Endothelial cell of umbilical vein (primary cell): Measurements from ENCODE around the gene SYNDIG1.

Experiments
- CTCF ChIP-seq, 2 donors: IDR thresholded peaks; 1 replicate in 1 of 2; 2 replicates in 1 of 2; pipeline ENCODE4 v1.5.1; 2011; ENCODE audit warnings: low read length in 2 of 2, mild to moderate bottlenecking in 2 of 2, moderate library complexity in 2 of 2, control low read depth in 1 of 2, inconsistent platforms in 1 of 2, low read depth in 1 of 2; ENCODE audit not compliant: insufficient read depth in 1 of 2; ENCODE audit errors: extremely low read depth in 1 of 2
- EZH2 ChIP-seq: IDR thresholded peaks from 2 replicates; pipeline ENCODE4 v1.6.1; 2012; ENCODE audit warnings: borderline replicate concordance, low read depth, mild to moderate bottlenecking, moderate library complexity, low read length, inconsistent platforms; ENCODE audit not compliant: severe bottlenecking
- FOS ChIP-seq: IDR thresholded peaks from 2 replicates; pipeline ENCODE4 v1.6.1; 2011; ENCODE audit warnings: mild to moderate bottlenecking, low read length, moderate library complexity, borderline replicate concordance; ENCODE audit not compliant: insufficient read depth
- GATA2 ChIP-seq: IDR thresholded peaks from 2 replicates; pipeline ENCODE4 v1.7.0; 2011; ENCODE audit warnings: low read depth, mild to moderate bottlenecking, moderate library complexity, mixed read lengths, low read length; ENCODE audit not compliant: insufficient read length, insufficient read depth
- JUN ChIP-seq: IDR thresholded peaks from 2 replicates; pipeline ENCODE4 v1.6.1; 2011; ENCODE audit warnings: borderline replicate concordance, low read depth; ENCODE audit not compliant: insufficient read length, insufficient read depth
- MYC ChIP-seq: IDR thresholded peaks from one replicate; pipeline ENCODE4 v1.6.1; 2011; ENCODE audit warnings: mild to moderate bottlenecking, low read depth, low read length
- POLR2A ChIP-seq: IDR thresholded peaks from 2 replicates; pipeline ENCODE4 v1.6.1; 2012; ENCODE audit warnings: low read depth, mild to moderate bottlenecking, control low read depth, low read length
- POLR2AphosphoS5 ChIP-seq: IDR thresholded peaks from 2 replicates; pipeline ENCODE4 v1.6.1; 2012; ENCODE audit warnings: low read depth, mild to moderate bottlenecking, control low read depth, low read length, moderate library complexity; ENCODE audit not compliant: insufficient read depth
- TF ChIP-seq, protein P1 (sequence below): IDR thresholded peaks from 2 replicates; pipeline ENCODE4 v1.6.1; 2011; ENCODE audit not compliant: insufficient read depth, insufficient read length

GRCh38 chr20:24597051-24597450, 127.6 kb downstream of the SYNDIG1 start:
- no peak for TF ChIP-seq POLR2AphosphoS5
- TF ChIP-seq CTCF (IDR thresholded peaks at IDR 0.05; ENCODE audit: extremely low read depth in 1 of 2, insufficient read depth in 1 of 2, low read depth in 1 of 2, low read length in 2 of 2), result no peak
- no peak for TF ChIP-seq POLR2A
- TF ChIP-seq MYC, result no peak
- TF ChIP-seq EZH2, result no peak
- TF ChIP-seq, protein P1, sequence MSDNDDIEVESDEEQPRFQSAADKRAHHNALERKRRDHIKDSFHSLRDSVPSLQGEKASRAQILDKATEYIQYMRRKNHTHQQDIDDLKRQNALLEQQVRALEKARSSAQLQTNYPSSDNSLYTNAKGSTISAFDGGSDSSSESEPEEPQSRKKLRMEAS, result no peak
- no peak for TF ChIP-seq FOS
- TF ChIP-seq GATA2, result no peak
- TF ChIP-seq JUN, result no peak
